NCI-H774 (cell line): ENCODE measurements around the gene ABCB10.
A peak's percentile ranks its signal among the peaks of the same experiment; 100 is the strongest.
"Not testable (repeated sequence)": the region's sequence is repeated elsewhere in the genome, so short reads cannot be mapped to it uniquely, and the experiment has no call there.

Source experiments
- DNase-seq: peaks from one replicate; lab custom pipeline; 2025; lab: John Stamatoyannopoulos, UW

The ABCB10 gene

GRCh38 chr1:229536982-229537381 is 21.5 kb downstream of the ABCB10 start:
- DNase-seq, result peak; percentile 9

GRCh38 chr1:229535230-229535629 is 23.3 kb downstream of the ABCB10 start:
- DNase-seq, result no peak

- no peak for DNase-seq
These were observed 27.2 kb downstream of the ABCB10 start for GRCh38 chr1:229531326-229531725.

GRCh38 chr1:229529639-229530038 is 28.9 kb downstream of the ABCB10 start:
- DNase-seq, result no peak

- no peak for DNase-seq
These were observed 31.8 kb downstream of the ABCB10 start for GRCh38 chr1:229526695-229527094.

GRCh38 chr1:229523052-229523451 is 35.5 kb downstream of the ABCB10 start:
- no peak for DNase-seq

- peak; percentile 56 for DNase-seq
These were observed 43.8 kb downstream of the ABCB10 start for GRCh38 chr1:229514578-229515275.

- DNase-seq, result not testable (repeated sequence)
These were observed 46.9 kb downstream of the ABCB10 start for GRCh38 chr1:229511625-229512024.

- not testable (repeated sequence) for DNase-seq
These were observed 47.3 kb downstream of the ABCB10 start for GRCh38 chr1:229511201-229511600.

GRCh38 chr1:229509576-229509975 is 48.9 kb downstream of the ABCB10 start:
- no peak for DNase-seq

GRCh38 chr1:229508823-229509337 is 49.6 kb downstream of the ABCB10 start:
- no peak for DNase-seq

- DNase-seq, result peak; percentile 98
These were observed 50.3 kb downstream of the ABCB10 start, which contains the start of gene NUP133 for GRCh38 chr1:229507951-229508822. Gene NUP133 (minus strand): TSS chr1:229508341. CDS start chr1:229508249, 92 bp downstream.

GRCh38 chr1:229507502-229507901 is 51.0 kb downstream of the ABCB10 start:
- no peak for DNase-seq

- DNase-seq, result no peak
These were observed 51.9 kb downstream of the ABCB10 start for GRCh38 chr1:229506633-229507032.

GRCh38 chr1:229495782-229496181 is 62.7 kb downstream of the ABCB10 start:
- no peak for DNase-seq

GRCh38 chr1:229487181-229487580 is 71.3 kb downstream of the ABCB10 start:
- no peak for DNase-seq

GRCh38 chr1:229485318-229485717 is 73.2 kb downstream of the ABCB10 start:
- no peak for DNase-seq

GRCh38 chr1:229482511-229482910 is 76.0 kb downstream of the ABCB10 start:
- DNase-seq, result no peak

- DNase-seq, result no peak
These were observed 78.0 kb downstream of the ABCB10 start for GRCh38 chr1:229480495-229480894.

- DNase-seq, result no peak
These were observed 78.7 kb downstream of the ABCB10 start for GRCh38 chr1:229479660-229480399.

GRCh38 chr1:229478852-229479251 is 79.7 kb downstream of the ABCB10 start:
- no peak for DNase-seq

- DNase-seq, result not testable (repeated sequence)
These were observed 82.6 kb downstream of the ABCB10 start for GRCh38 chr1:229475859-229476258.
